ENCODE data around the gene ADH1C. TPM values are rescaled to one million over a fixed set of nuclear protein-coding genes. Genes with fewer than 3 reads are reported as not detected.

Gene ADH1C
- total and polyA plus RNA-seq, 2 experiments from 2014 or later = 4.4 to 13.7 TPM

GRCh38 chr4:99362768-99363167 lies 10.2 kb upstream of the ADH1C start:
- Histone ChIP-seq H4K20me1 (ENCODE audit: insufficient read depth, poor library complexity, severe bottlenecking) (no peaks in the 10 kb centered on the region), H3K27ac (no peak overlapping the region), H3K79me2 (no peaks in the 10 kb centered on the region), H3K4me2 (no peak overlapping the region), H3K9me3 (ENCODE audit: low read depth) (no peaks in the 10 kb centered on the region), H2AFZ (no peak overlapping the region), H3K4me3 (no peak overlapping the region), H3K36me3 (replicated peaks; ENCODE audit: insufficient read depth, low read depth) (no peaks in the 10 kb centered on the region), H3K27me3 (no peaks in the 10 kb centered on the region), H3K4me1 (ENCODE audit: insufficient read depth) (peaks cover 3% of the 10 kb centered on the region), H3K9me2 (replicated peaks; ENCODE audit: insufficient read depth) (no peaks in the 10 kb centered on the region)
- no peak for TF ChIP-seq EZH2 (IDR thresholded peaks at IDR 0.05; ENCODE audit: borderline replicate concordance)
- no peak for TF ChIP-seq CTCF (IDR thresholded peaks at IDR 0.05; ENCODE audit: poor library complexity)
- no peak for TF ChIP-seq EZH2phosphoT487 (IDR thresholded peaks at IDR 0.05; ENCODE audit: low read depth, severe bottlenecking, unreplicated experiment)
- DNase-seq (ENCODE audit: low spot score) = no peak

DNA sequence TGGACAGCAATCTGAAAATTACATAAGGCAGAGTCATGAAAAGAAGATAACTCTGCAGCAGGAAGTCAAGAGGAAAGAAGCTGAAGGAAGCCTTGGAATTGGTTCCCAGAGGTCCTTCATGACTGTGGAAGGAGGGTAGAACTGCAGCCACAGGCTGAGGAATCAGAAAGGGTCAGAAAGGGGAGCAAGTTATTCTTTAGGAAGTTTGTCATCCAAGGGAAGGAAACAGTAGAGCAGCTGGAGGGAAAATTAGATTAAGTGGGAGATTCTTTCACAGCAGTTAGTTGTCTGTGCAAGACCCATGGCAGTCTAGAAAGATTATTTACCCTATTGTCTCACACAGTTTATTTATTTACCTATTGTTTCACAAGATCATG lies 9.3 kb upstream of the ADH1C start:
- H2AFZ ChIP-seq = no peak overlapping the region
- no peaks in the 10 kb centered on the region for H3K27me3 ChIP-seq
- H3K9me2 ChIP-seq (replicated peaks; ENCODE audit: insufficient read depth) = no peaks in the 10 kb centered on the region
- H3K4me1 ChIP-seq (ENCODE audit: insufficient read depth) = peaks cover 5% of the 10 kb centered on the region
- no peak overlapping the region for H3K27ac ChIP-seq
- no peaks in the 10 kb centered on the region for H3K36me3 ChIP-seq (replicated peaks; ENCODE audit: insufficient read depth, low read depth)
- H3K4me3 ChIP-seq = no peak overlapping the region
- H3K4me2 ChIP-seq = no peak overlapping the region
- no peak for TF ChIP-seq EZH2phosphoT487 (IDR thresholded peaks at IDR 0.05; ENCODE audit: low read depth, severe bottlenecking, unreplicated experiment)
- TF ChIP-seq CTCF (IDR thresholded peaks at IDR 0.05; ENCODE audit: poor library complexity) = no peak
- no peak for TF ChIP-seq EZH2 (IDR thresholded peaks at IDR 0.05; ENCODE audit: borderline replicate concordance)
- H3K9me3 ChIP-seq (ENCODE audit: low read depth) = no peaks in the 10 kb centered on the region
- no peaks in the 10 kb centered on the region for H4K20me1 ChIP-seq (ENCODE audit: insufficient read depth, poor library complexity, severe bottlenecking)
- no peaks in the 10 kb centered on the region for H3K79me2 ChIP-seq
- no peak for DNase-seq (ENCODE audit: low spot score)

GRCh38 chr4:99361268-99361898 lies 8.8 kb upstream of the ADH1C start:
- Histone ChIP-seq H3K27me3 (no peaks in the 10 kb centered on the region), H3K27ac (no peak overlapping the region)
- no peak for TF ChIP-seq EZH2phosphoT487 (IDR thresholded peaks at IDR 0.05; ENCODE audit: low read depth, severe bottlenecking, unreplicated experiment)
- TF ChIP-seq CTCF (IDR thresholded peaks at IDR 0.05; ENCODE audit: poor library complexity) = no peak
- no peak for TF ChIP-seq EZH2 (IDR thresholded peaks at IDR 0.05; ENCODE audit: borderline replicate concordance)

More at GRCh38 chr4:99361268-99361898, 8.8 kb upstream of the ADH1C start:
- H2AFZ ChIP-seq = no peak overlapping the region
- no peak overlapping the region for H3K4me2 ChIP-seq
- H3K9me2 ChIP-seq (replicated peaks; ENCODE audit: insufficient read depth) = no peaks in the 10 kb centered on the region
- no peaks in the 10 kb centered on the region for H4K20me1 ChIP-seq (ENCODE audit: insufficient read depth, poor library complexity, severe bottlenecking)
- H3K4me3 ChIP-seq = no peak overlapping the region
- peaks cover 5% of the 10 kb centered on the region for H3K4me1 ChIP-seq (ENCODE audit: insufficient read depth)
- H3K36me3 ChIP-seq (replicated peaks; ENCODE audit: insufficient read depth, low read depth) = no peaks in the 10 kb centered on the region
- H3K9me3 ChIP-seq (ENCODE audit: low read depth) = no peaks in the 10 kb centered on the region
- no peaks in the 10 kb centered on the region for H3K79me2 ChIP-seq
- DNase-seq (ENCODE audit: low spot score) = no peak
